Caco-2 (cell line): ENCODE measurements around the gene PMAIP1. TPM values are rescaled to one million over a fixed set of nuclear protein-coding genes. Genes with fewer than 3 reads are reported as not detected.

Experiments used
- BruUV-seq: library from RNA; stranded (reverse); fragments of 400-500 nt; replicated peaks from 2 replicates; lab custom pipeline; 2021; lab: Mats Ljungman, UMichigan
- CTCF ChIA-PET: fragments of 300-600 bp; sonication (Branson Sonifier 250); formaldehyde crosslinking; loops from one replicate; lab custom pipeline; 2022; ENCODE audit warnings: antibody characterized with exemption; lab: Charles Lee
- POLR2A ChIA-PET: fragments of 300-600 bp; sonication (Branson Sonifier 250); formaldehyde crosslinking; loops from one replicate; lab custom pipeline; 2022; ENCODE audit warnings: antibody characterized with exemption; lab: Charles Lee
- DNase-seq, 2 experiments: peaks; one replicate each; pipeline versions ENCODE4 v3.0.0 to v3.0.0-alpha.2; 2020 to 2022
- H3K27me3 ChIP-seq: replicated peaks from 2 replicates; pipeline ENCODE4 v1.6.0; 2011; ENCODE audit warnings: low read length; ENCODE audit not compliant: control insufficient read depth, insufficient read depth
- H3K36me3 ChIP-seq: 2 replicates; pipeline ENCODE4 v1.5.1; 2011; ENCODE audit warnings: low read length; ENCODE audit not compliant: control insufficient read depth, insufficient read depth
- H3K4me1 ChIP-seq: fragments of 250-450 bp; sonication (Bioruptor Pico); 2 replicates; pipeline ENCODE4 v1.5.1; 2020; ENCODE audit warnings: mild to moderate bottlenecking
- H3K4me3 ChIP-seq: 2 replicates; pipeline ENCODE4 v1.5.1; 2011; ENCODE audit warnings: low read depth, mild to moderate bottlenecking, control low read depth, low read length
- H3K9me3 ChIP-seq: fragments of 250-450 bp; sonication (Bioruptor Pico); 2 replicates; pipeline ENCODE4 v1.5.1; 2020; ENCODE audit warnings: mild to moderate bottlenecking, moderate library complexity
- H3K27ac Mint-ChIP-seq: one replicate; pipeline ENCODE4 v1.8.0; 2022; ENCODE audit warnings: mixed read lengths; ENCODE audit not compliant: unreplicated experiment
- H3K27me3 Mint-ChIP-seq: one replicate; pipeline ENCODE4 v1.8.0; 2022; ENCODE audit warnings: mixed read lengths; ENCODE audit not compliant: insufficient read depth, unreplicated experiment
- H3K36me3 Mint-ChIP-seq: one replicate; pipeline ENCODE4 v1.8.0; 2022; ENCODE audit warnings: mild to moderate bottlenecking, mixed read lengths; ENCODE audit not compliant: insufficient read depth, unreplicated experiment
- H3K4me1 Mint-ChIP-seq: one replicate; pipeline ENCODE4 v1.8.0; 2022; ENCODE audit warnings: low read depth, mixed read lengths; ENCODE audit not compliant: unreplicated experiment
- H3K4me3 Mint-ChIP-seq: one replicate; pipeline ENCODE4 v1.8.0; 2022; ENCODE audit warnings: mild to moderate bottlenecking, moderate library complexity, mixed read lengths; ENCODE audit not compliant: unreplicated experiment
- H3K9me3 Mint-ChIP-seq: one replicate; pipeline ENCODE4 v1.8.0; 2022; ENCODE audit warnings: mixed read lengths; ENCODE audit not compliant: unreplicated experiment
- CTCF ChIP-seq, 2 experiments: fragments of 200-600 bp in 1 of 2; IDR thresholded peaks; 1 replicate in 1 of 2; 2 replicates in 1 of 2; pipeline versions ENCODE4 v1.5.1 to v1.8.0; 2011 to 2022; ENCODE audit warnings: antibody characterized with exemption in 1 of 2, control low read depth in 1 of 2, inconsistent platforms in 1 of 2, low read depth in 1 of 2, low read length in 1 of 2, mild to moderate bottlenecking in 1 of 2, moderate library complexity in 1 of 2; ENCODE audit not compliant: insufficient read depth in 1 of 2, severe bottlenecking in 1 of 2, unreplicated experiment in 1 of 2
- intact Hi-C: fragments of 100-400 bp; cut with micrococcal nuclease; formaldehyde crosslinking; loops from one replicate; pipeline ENCODE4 v1.10.0; 2022; ENCODE audit not compliant: unreplicated experiment
- total RNA-seq: library from RNA; stranded (reverse); gene quantifications from 2 replicates; pipeline ENCODE4 v1.2.3, GENCODE V29; 2022

Gene PMAIP1
- total RNA-seq, 1 experiment from 2014 or later, result 2.3 TPM

DNA sequence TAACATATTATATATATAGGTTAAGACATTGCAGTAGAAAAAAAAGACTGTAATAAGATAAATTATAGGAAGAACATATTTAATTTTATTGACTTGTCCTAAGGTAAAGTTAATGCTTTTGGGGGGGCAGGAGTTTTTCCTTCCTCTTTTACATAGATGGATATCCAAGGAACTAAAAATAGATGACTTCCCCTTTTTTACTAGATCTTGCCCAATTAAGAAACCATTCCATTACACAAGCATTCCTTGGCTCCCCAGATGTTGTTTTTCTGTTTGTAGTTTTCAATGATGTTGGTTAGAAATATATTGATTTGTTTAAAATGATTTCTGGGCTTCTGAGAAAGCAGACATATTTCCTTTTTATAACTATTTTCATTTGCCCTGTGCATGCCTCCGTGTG lies 22.4 kb upstream of the PMAIP1 start:
- intact Hi-C loops, result no loop called here
- ChIA-PET POLR2A (no interaction called here), CTCF (no interaction called here)
- Mint-ChIP-seq H3K4me3 (no peak overlapping the region), H3K4me1 (peaks cover 7% of the 10 kb centered on the region), H3K36me3 (no peaks in the 10 kb centered on the region), H3K9me3 (no peaks in the 10 kb centered on the region), H3K27me3 (no peaks in the 10 kb centered on the region), H3K27ac (no peak overlapping the region)
- DNase-seq, result no peak
- Histone ChIP-seq H3K4me1 (no peaks in the 10 kb centered on the region), H3K36me3 (no peaks in the 10 kb centered on the region), H3K4me3 (no peak overlapping the region), H3K9me3 (no peaks in the 10 kb centered on the region), H3K27me3 (no peaks in the 10 kb centered on the region)
- no TSS peak for BruUV-seq
- no peak for TF ChIP-seq CTCF (IDR thresholded peaks at IDR 0.05; ENCODE audit: insufficient read depth in 1 of 2, low read depth in 1 of 2, low read length in 1 of 2, severe bottlenecking in 1 of 2, unreplicated experiment in 1 of 2)

DNA sequence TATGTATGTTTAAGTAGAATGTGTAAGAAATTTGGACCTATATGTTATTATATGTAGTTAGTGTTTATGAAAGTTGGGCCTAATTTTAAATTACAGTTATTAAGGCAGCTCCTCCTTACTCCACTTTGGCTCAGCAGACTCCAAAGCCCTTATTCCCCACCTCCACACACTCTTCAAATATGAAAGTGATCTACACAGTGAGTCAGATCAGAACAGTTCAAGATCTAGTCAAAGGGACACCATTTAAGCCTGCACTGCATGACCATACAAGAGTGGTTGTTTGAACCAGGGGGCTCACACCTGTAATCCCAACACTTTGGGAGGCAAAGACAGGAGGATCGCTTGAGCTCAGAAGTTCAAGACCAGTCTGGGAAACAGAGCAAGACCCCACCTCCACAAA lies 21.2 kb upstream of the PMAIP1 start:
- Mint-ChIP-seq H3K4me1 (peaks cover 7% of the 10 kb centered on the region), H3K9me3 (no peaks in the 10 kb centered on the region), H3K36me3 (no peaks in the 10 kb centered on the region), H3K4me3 (no peak overlapping the region), H3K27ac (no peak overlapping the region), H3K27me3 (no peaks in the 10 kb centered on the region)
- no peak for DNase-seq
- Histone ChIP-seq H3K27me3 (no peaks in the 10 kb centered on the region), H3K9me3 (no peaks in the 10 kb centered on the region), H3K4me1 (no peaks in the 10 kb centered on the region), H3K36me3 (no peaks in the 10 kb centered on the region), H3K4me3 (no peak overlapping the region)
- CTCF ChIA-PET, result no interaction called here
- BruUV-seq, result no TSS peak
- no peak for TF ChIP-seq CTCF (IDR thresholded peaks at IDR 0.05; ENCODE audit: insufficient read depth in 1 of 2, low read depth in 1 of 2, low read length in 1 of 2, severe bottlenecking in 1 of 2, unreplicated experiment in 1 of 2)
- POLR2A ChIA-PET, result no interaction called here
- intact Hi-C loops, result no loop called here

DNA sequence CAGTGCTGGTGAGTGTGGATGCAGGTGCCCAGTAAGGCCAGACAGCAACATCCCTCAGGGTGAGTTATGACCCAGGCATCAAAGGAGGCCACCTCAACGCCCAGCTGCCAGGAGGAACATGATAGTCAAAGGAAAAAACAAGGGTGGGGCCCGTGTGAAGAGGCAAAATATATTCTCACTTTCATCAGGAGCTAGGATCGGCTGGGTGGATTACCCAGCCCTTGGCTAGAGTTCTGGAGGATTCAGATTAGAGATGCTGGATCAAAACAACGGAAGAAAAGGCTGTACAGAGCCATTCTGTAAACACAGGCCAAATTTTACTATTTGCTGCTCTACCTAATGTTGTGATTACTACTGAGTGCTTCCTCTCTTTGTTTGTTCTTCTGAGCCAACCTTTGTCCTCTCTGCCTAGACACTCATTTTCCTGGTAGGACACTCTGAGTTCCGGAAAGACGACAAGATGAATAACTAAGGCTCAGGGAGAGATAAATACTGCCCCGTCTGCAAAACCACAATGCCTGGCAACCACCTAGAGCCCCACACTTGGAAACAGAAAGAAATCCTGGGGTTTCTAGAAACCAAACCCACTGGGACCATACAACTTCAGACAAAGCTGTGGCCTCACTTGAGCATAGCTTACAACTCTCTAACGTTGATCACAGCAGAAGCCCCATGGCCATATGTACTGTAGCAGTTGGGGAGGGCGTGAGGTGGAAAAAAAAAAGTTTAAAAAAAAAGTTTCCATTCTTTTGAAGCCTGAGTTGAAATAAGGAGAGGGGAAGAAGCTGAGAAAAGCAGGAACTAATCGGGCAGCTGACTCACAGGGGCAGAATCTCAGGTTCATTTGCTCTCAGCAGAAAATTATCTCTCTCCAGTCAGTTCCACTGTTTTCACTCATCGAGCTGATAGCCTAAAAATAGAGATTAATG lies 17.8 kb upstream of the PMAIP1 start:
- peak; percentile 7 to 44 for DNase-seq
- POLR2A ChIA-PET, result no interaction called here
- Histone ChIP-seq H3K27me3 (no peaks in the 10 kb centered on the region), H3K4me3 (no peak overlapping the region), H3K4me1 (no peaks in the 10 kb centered on the region), H3K36me3 (no peaks in the 10 kb centered on the region), H3K9me3 (no peaks in the 10 kb centered on the region)
- Mint-ChIP-seq H3K9me3 (no peaks in the 10 kb centered on the region), H3K27me3 (no peaks in the 10 kb centered on the region), H3K27ac (peak overlapping the region; percentile 70), H3K4me1 (peaks cover 7% of the 10 kb centered on the region), H3K4me3 (peak overlapping the region; percentile 13), H3K36me3 (no peaks in the 10 kb centered on the region)
- TF ChIP-seq CTCF (IDR thresholded peaks at IDR 0.05; ENCODE audit: insufficient read depth in 1 of 2, low read depth in 1 of 2, low read length in 1 of 2, severe bottlenecking in 1 of 2, unreplicated experiment in 1 of 2), result no peak
- intact Hi-C loops, result no loop called here
- BruUV-seq, result no TSS peak
- CTCF ChIA-PET, result interaction anchor here (1.0 kb wide), 1 partner anchor 42 kb away, joined by 3 read pairs; no protein-coding TSS in a partner anchor
